KMS-11 (cell line): ENCODE data around the gene HOXA3.

Experiments
- H2AFZ ChIP-seq: fragments of 200-600 bp; sonication (generic); 2 replicates; pipeline ENCODE4 v1.6.1; 2016; ENCODE audit warnings: antibody characterized with exemption, mixed run types, low read depth
- H3K27ac ChIP-seq: fragments of 200-600 bp; sonication (generic); 2 replicates; pipeline ENCODE4 v1.6.1; 2016; ENCODE audit warnings: mild to moderate bottlenecking, mixed run types
- H3K27me3 ChIP-seq: fragments of 200-600 bp; sonication (generic); 2 replicates; pipeline ENCODE4 v1.6.1; 2017; ENCODE audit warnings: mild to moderate bottlenecking, low read depth, mixed run types, moderate library complexity; ENCODE audit not compliant: insufficient read depth
- H3K36me3 ChIP-seq: fragments of 200-600 bp; sonication (generic); 2 replicates; pipeline ENCODE4 v1.6.1; 2017; ENCODE audit warnings: mild to moderate bottlenecking, mixed run types; ENCODE audit not compliant: insufficient read depth
- H3K4me1 ChIP-seq: fragments of 200-600 bp; sonication (generic); 2 replicates; pipeline ENCODE4 v1.6.1; 2016; ENCODE audit warnings: mild to moderate bottlenecking, low read depth, mixed run types; ENCODE audit not compliant: poor library complexity, severe bottlenecking
- H3K4me2 ChIP-seq: fragments of 200-600 bp; sonication (generic); 2 replicates; pipeline ENCODE4 v1.7.0; 2016; ENCODE audit warnings: mild to moderate bottlenecking, mixed run types
- H3K4me3 ChIP-seq: fragments of 200-600 bp; sonication (generic); IDR thresholded peaks from 2 replicates; pipeline ENCODE4 v1.6.1; 2017; ENCODE audit warnings: low read depth, low read length, mixed read lengths; ENCODE audit not compliant: insufficient read depth
- H3K79me2 ChIP-seq: fragments of 200-600 bp; sonication (generic); 2 replicates; pipeline ENCODE4 v1.6.1; 2016; ENCODE audit warnings: low read depth, mixed run types; ENCODE audit not compliant: insufficient read depth
- H3K9ac ChIP-seq: fragments of 200-600 bp; sonication (generic); 2 replicates; pipeline ENCODE4 v1.6.1; 2016; ENCODE audit warnings: mild to moderate bottlenecking, mixed run types
- H4K20me1 ChIP-seq: fragments of 200-600 bp; sonication (generic); 2 replicates; pipeline ENCODE4 v1.6.1; 2016; ENCODE audit warnings: mild to moderate bottlenecking, mixed run types; ENCODE audit not compliant: insufficient read depth
- TF ChIP-seq, protein P1 (sequence below): fragments of 200-600 bp; sonication (generic); conservative IDR thresholded peaks from 2 replicates; pipeline ENCODE4 v1.6.1; 2017; ENCODE audit warnings: low read depth, mild to moderate bottlenecking, antibody characterized with exemption, low read length, moderate library complexity, mixed read lengths

HOXA3 gene

DNA sequence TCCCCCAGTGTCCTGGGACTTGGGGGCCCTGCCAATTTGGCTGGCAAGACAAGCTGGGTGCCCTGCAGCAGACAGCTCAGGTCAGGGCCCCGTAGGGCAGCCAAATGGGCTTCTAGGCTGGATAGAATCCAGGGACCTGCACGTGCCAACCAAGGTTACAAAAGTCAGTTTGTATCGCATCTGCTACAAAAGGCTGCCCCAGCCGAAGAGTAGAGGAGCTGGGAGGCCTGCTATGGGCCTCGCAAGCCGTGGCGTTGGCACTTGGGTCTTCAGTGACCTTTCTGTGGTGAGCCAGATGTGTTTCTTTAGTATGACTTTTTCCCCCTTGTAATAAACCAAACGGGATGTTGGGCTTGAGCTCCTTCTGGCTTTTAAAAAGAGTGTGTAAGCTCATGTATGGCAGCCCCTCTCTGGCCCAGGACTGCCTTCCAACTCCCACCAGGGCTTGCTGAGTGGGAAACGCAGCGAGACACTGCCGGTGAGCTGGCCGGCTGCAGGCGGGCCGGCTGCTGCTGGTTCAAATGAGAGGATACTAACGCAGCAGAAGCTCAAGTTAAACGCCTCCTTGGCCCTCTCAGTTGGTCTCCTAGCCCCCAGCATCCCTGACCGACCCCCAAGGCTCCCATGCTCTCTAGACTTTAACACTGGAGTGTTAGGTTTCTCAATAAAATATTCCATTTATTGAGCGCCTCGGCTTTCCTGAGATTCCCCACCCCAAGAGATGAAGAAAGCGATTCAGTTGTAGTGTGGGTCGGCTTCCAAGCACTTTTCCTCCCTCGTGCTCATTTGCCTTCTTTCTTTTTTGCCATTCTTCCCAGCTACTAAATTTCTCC is 24.8 kb upstream of the HOXA3 start:
- Histone ChIP-seq H3K79me2 (no peaks in the 10 kb centered on the region), H3K4me1 (peaks cover 3% of the 10 kb centered on the region), H3K4me2 (no peak overlapping the region), H3K9ac (no peak overlapping the region), H3K4me3 (no peak overlapping the region), H3K36me3 (no peaks in the 10 kb centered on the region), H2AFZ (no peak overlapping the region), H3K27ac (no peak overlapping the region), H4K20me1 (no peaks in the 10 kb centered on the region), H3K27me3 (peaks cover 7% of the 10 kb centered on the region; the same call in 1 of the 2 replicates)
- TF ChIP-seq, protein P1, sequence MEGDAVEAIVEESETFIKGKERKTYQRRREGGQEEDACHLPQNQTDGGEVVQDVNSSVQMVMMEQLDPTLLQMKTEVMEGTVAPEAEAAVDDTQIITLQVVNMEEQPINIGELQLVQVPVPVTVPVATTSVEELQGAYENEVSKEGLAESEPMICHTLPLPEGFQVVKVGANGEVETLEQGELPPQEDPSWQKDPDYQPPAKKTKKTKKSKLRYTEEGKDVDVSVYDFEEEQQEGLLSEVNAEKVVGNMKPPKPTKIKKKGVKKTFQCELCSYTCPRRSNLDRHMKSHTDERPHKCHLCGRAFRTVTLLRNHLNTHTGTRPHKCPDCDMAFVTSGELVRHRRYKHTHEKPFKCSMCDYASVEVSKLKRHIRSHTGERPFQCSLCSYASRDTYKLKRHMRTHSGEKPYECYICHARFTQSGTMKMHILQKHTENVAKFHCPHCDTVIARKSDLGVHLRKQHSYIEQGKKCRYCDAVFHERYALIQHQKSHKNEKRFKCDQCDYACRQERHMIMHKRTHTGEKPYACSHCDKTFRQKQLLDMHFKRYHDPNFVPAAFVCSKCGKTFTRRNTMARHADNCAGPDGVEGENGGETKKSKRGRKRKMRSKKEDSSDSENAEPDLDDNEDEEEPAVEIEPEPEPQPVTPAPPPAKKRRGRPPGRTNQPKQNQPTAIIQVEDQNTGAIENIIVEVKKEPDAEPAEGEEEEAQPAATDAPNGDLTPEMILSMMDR: no peak

DNA sequence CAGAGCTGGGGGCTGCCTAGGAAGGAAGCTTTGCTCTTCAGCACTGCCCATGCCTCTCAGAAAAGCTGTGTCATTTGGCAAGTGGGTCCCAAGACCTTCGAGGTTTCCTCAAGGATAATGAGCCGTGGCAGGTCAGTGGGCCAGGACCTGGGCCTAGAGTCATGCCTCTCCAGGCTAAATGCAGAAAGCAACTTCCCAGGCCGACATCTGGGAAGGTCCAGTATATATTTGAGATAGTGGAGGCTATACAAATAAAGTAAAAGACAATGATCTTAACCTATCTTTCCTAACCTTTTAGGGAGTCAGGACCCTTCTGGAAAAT is 24.1 kb upstream of the HOXA3 start:
- H3K4me3 ChIP-seq: no peak overlapping the region
- H3K4me2 ChIP-seq: no peak overlapping the region
- H3K27ac ChIP-seq: no peak overlapping the region
- H3K4me1 ChIP-seq: peaks cover 10% of the 10 kb centered on the region
- no peaks in the 10 kb centered on the region for H4K20me1 ChIP-seq
- H3K36me3 ChIP-seq: no peaks in the 10 kb centered on the region
- no peaks in the 10 kb centered on the region for H3K79me2 ChIP-seq
- H3K9ac ChIP-seq: no peak overlapping the region
- TF ChIP-seq, protein P1: no peak
- peaks cover 7% of the 10 kb centered on the region; the same call in 1 of the 2 replicates for H3K27me3 ChIP-seq
- H2AFZ ChIP-seq: no peak overlapping the region

DNA sequence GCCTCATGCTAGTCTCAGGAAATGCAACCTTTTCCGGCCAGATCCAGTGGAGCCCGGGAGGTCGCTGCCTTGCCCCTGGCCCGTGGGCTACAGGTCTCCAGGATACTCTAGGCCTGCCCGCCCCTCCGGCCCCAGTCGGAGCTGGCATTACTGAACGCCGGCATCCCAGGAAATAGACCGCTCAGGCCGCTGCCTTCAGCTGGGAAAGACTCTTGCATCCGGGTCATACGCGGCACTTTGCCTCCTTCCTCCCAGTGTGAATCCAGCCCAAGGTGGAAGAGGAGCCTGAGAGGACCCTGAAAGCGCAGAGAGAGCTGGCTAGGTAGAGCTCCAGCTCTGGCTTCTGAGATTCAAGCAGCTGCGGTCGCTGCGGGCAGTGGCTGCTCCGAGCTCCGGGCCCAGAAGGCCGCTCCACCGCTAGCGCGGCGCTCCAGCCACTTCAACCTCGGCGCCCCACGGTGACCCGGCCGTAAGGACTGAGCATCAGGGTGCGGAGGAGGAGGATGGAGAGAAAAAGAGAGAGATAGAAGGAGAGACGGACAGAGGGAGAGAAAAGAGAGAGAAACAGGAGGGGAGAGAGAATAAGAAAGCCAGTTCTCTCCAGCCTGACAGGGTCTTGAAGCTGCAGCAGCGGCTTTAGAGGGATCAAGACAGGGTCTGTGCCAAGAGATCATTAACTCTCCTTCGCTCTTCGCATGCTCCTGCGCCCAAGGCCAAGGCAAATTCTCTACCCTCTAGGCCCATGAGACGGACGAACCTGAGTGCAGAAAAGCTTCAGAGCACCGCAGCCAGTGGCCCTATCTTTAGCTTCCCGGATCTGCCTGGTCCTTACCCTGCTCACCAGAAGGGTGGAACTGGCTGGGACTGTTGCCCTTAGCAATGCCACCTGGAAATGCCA is 23.5 kb upstream of the HOXA3 start:
- Histone ChIP-seq H3K27ac (no peak overlapping the region), H3K4me1 (peaks cover 16% of the 10 kb centered on the region)

DNA sequence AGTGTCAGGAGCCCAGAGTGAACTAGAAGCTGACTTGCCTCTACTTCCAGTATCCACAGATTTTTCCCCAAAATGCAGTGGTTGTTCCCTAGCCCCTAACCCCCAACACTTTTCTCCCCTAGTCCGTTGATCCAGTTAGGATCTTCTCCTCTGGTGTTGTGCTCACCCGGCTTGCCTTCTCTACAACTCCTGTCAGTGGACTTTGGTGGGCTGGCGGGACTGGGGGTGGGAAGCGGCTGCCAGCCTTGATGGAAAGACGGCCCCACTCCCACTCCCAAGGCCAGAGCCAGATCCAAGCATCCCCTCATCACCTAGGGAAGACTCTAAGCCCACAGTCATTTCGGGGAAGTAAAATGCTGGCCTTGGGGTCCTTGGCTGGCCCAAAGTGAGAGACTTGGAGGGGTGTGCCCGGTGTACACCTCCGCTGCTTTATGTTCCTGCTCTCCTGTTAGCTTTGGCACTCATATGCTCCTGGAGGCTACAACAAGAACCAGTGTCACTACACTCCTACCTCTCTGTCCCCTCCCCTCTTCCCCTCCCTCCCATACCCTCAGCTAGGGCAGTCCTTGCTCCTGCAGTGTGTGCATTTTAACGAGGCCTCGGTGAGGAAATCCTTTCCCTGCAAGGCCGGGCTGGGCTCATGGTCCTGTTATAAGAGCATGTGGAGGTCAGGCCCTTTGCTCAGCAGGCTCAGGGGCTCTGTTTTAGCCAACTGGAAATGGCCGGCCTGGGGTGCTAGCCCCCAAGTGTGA is 22.7 kb upstream of the HOXA3 start:
- Histone ChIP-seq H3K27me3 (peaks cover 15% of the 10 kb centered on the region; the same call in 1 of the 2 replicates), H3K27ac (no peak overlapping the region), H3K9ac (no peak overlapping the region), H3K4me2 (no peak overlapping the region), H4K20me1 (no peaks in the 10 kb centered on the region), H3K36me3 (no peaks in the 10 kb centered on the region), H3K4me3 (no peak overlapping the region), H3K79me2 (no peaks in the 10 kb centered on the region), H2AFZ (no peak overlapping the region), H3K4me1 (peaks cover 17% of the 10 kb centered on the region)
- TF ChIP-seq, protein P1: no peak

More for the DNA sequence above, 23.5 kb upstream of the HOXA3 start:
- Histone ChIP-seq H3K36me3 (no peaks in the 10 kb centered on the region), H3K4me2 (no peak overlapping the region), H4K20me1 (no peaks in the 10 kb centered on the region), H3K79me2 (no peaks in the 10 kb centered on the region), H2AFZ (no peak overlapping the region), H3K9ac (no peak overlapping the region), H3K27me3 (peaks cover 11% of the 10 kb centered on the region; the same call in 1 of the 2 replicates), H3K4me3 (no peak overlapping the region)
- TF ChIP-seq, protein P1: no peak
